ENCODE results near the gene ATXN1L. TPM values are rescaled to one million over a fixed set of nuclear protein-coding genes. Genes with fewer than 3 reads are reported as not detected.

ATXN1L gene
- total and polyA plus RNA-seq, 2 experiments from 2014 or later, result 8.6 to 20.8 TPM

GRCh38 chr16:71854369-71854948, 8.7 kb downstream of the ATXN1L start:
- no peaks in the 10 kb centered on the region for H4K20me1 ChIP-seq (ENCODE audit: insufficient read depth, poor library complexity, severe bottlenecking)
- no peaks in the 10 kb centered on the region for H3K36me3 ChIP-seq (replicated peaks; ENCODE audit: insufficient read depth, low read depth)
- no peak for TF ChIP-seq CTCF (IDR thresholded peaks at IDR 0.05; ENCODE audit: poor library complexity)
- TF ChIP-seq EZH2 (IDR thresholded peaks at IDR 0.05; ENCODE audit: borderline replicate concordance), result no peak
- no peak for TF ChIP-seq EZH2phosphoT487 (IDR thresholded peaks at IDR 0.05; ENCODE audit: low read depth, severe bottlenecking, unreplicated experiment)
- no peak overlapping the region for H3K4me2 ChIP-seq
- no peak overlapping the region for H3K27ac ChIP-seq
- peaks cover 17% of the 10 kb centered on the region for H3K79me2 ChIP-seq
- H3K27me3 ChIP-seq, result no peaks in the 10 kb centered on the region
- DNase-seq (ENCODE audit: low spot score), result no peak
- no peaks in the 10 kb centered on the region for H3K9me3 ChIP-seq (ENCODE audit: low read depth)
- H3K9me2 ChIP-seq (replicated peaks; ENCODE audit: insufficient read depth), result no peaks in the 10 kb centered on the region
- no peak overlapping the region for H3K4me3 ChIP-seq
- H3K4me1 ChIP-seq (ENCODE audit: insufficient read depth), result peaks cover 4% of the 10 kb centered on the region
- H2AFZ ChIP-seq, result no peak overlapping the region
- 89% methylated on average over 4 of the region's 4 CpGs for WGBS (ENCODE audit: low lambda C conversion rate, missing lambda C conversion rate)

- Histone ChIP-seq H3K36me3 (replicated peaks; ENCODE audit: insufficient read depth, low read depth) (no peaks in the 10 kb centered on the region), H4K20me1 (ENCODE audit: insufficient read depth, poor library complexity, severe bottlenecking) (no peaks in the 10 kb centered on the region)
- no peak for DNase-seq (ENCODE audit: low spot score)
These were observed 10.3 kb downstream of the ATXN1L start for GRCh38 chr16:71855937-71856662.

GRCh38 chr16:71859762-71860521, 14.2 kb downstream of the ATXN1L start:
- no peaks in the 10 kb centered on the region for H3K36me3 ChIP-seq (replicated peaks; ENCODE audit: insufficient read depth, low read depth)
- H3K27me3 ChIP-seq, result no peaks in the 10 kb centered on the region
- peaks cover 4% of the 10 kb centered on the region for H3K4me1 ChIP-seq (ENCODE audit: insufficient read depth)
- H3K79me2 ChIP-seq, result peaks cover 6% of the 10 kb centered on the region
- no peak overlapping the region for H3K4me2 ChIP-seq
- no peak for DNase-seq (ENCODE audit: low spot score)
- 97% methylated on average over 32 of the region's 32 CpGs for WGBS (ENCODE audit: low lambda C conversion rate, missing lambda C conversion rate)
- no peak overlapping the region for H2AFZ ChIP-seq
- H3K4me3 ChIP-seq, result no peak overlapping the region
- H3K9me3 ChIP-seq (ENCODE audit: low read depth), result no peaks in the 10 kb centered on the region
- no peaks in the 10 kb centered on the region for H4K20me1 ChIP-seq (ENCODE audit: insufficient read depth, poor library complexity, severe bottlenecking)
- TF ChIP-seq CTCF (IDR thresholded peaks at IDR 0.05; ENCODE audit: poor library complexity), result no peak
- no peak for TF ChIP-seq EZH2 (IDR thresholded peaks at IDR 0.05; ENCODE audit: borderline replicate concordance)
- TF ChIP-seq EZH2phosphoT487 (IDR thresholded peaks at IDR 0.05; ENCODE audit: low read depth, severe bottlenecking, unreplicated experiment), result no peak
- H3K27ac ChIP-seq, result no peak overlapping the region
- no peaks in the 10 kb centered on the region for H3K9me2 ChIP-seq (replicated peaks; ENCODE audit: insufficient read depth)

More at GRCh38 chr16:71855937-71856662, 10.3 kb downstream of the ATXN1L start:
- Histone ChIP-seq H3K79me2 (peaks cover 17% of the 10 kb centered on the region), H3K27ac (no peak overlapping the region), H3K9me2 (replicated peaks; ENCODE audit: insufficient read depth) (no peaks in the 10 kb centered on the region), H3K4me3 (no peak overlapping the region), H2AFZ (no peak overlapping the region), H3K27me3 (no peaks in the 10 kb centered on the region), H3K4me2 (no peak overlapping the region), H3K9me3 (ENCODE audit: low read depth) (no peaks in the 10 kb centered on the region), H3K4me1 (ENCODE audit: insufficient read depth) (peaks cover 4% of the 10 kb centered on the region)
- 85% methylated on average over 5 of the region's 5 CpGs for WGBS (ENCODE audit: low lambda C conversion rate, missing lambda C conversion rate)
- no peak for TF ChIP-seq EZH2phosphoT487 (IDR thresholded peaks at IDR 0.05; ENCODE audit: low read depth, severe bottlenecking, unreplicated experiment)
- TF ChIP-seq EZH2 (IDR thresholded peaks at IDR 0.05; ENCODE audit: borderline replicate concordance), result no peak
- no peak for TF ChIP-seq CTCF (IDR thresholded peaks at IDR 0.05; ENCODE audit: poor library complexity)
